DOHH2 (cell line): ENCODE measurements around the gene BRICD5.

ENCODE experiments used
- H3F3A ChIP-seq: fragments of 200-600 bp; sonication (generic), shearing (Covaris generic); 2 replicates; pipeline ENCODE4 v1.6.0; 2016; ENCODE audit warnings: antibody characterized with exemption, mild to moderate bottlenecking; ENCODE audit not compliant: control insufficient read depth, insufficient read depth
- H3K27ac ChIP-seq: fragments of 200-600 bp; sonication (generic); 2 replicates; pipeline ENCODE4 v1.5.1; 2014; ENCODE audit warnings: low read depth, mild to moderate bottlenecking, low read length, moderate library complexity
- H3K27me3 ChIP-seq: fragments of 200-600 bp; sonication (generic); 2 replicates; pipeline ENCODE4 v1.6.1; 2014; ENCODE audit warnings: mild to moderate bottlenecking, low read length, mixed read lengths; ENCODE audit not compliant: control insufficient read depth
- H3K36me3 ChIP-seq: fragments of 200-600 bp; sonication (generic); 2 replicates; pipeline ENCODE4 v1.6.1; 2014; ENCODE audit warnings: mild to moderate bottlenecking, low read length, moderate library complexity, mixed read lengths; ENCODE audit not compliant: control insufficient read depth
- H3K4me1 ChIP-seq: fragments of 200-600 bp; sonication (generic); 2 replicates; pipeline ENCODE4 v1.6.1; 2014; ENCODE audit warnings: mild to moderate bottlenecking, low read length, mixed read lengths; ENCODE audit not compliant: control insufficient read depth
- H3K4me2 ChIP-seq: fragments of 200-600 bp; sonication (generic); 2 replicates; pipeline ENCODE4 v1.6.0; 2014; ENCODE audit warnings: mild to moderate bottlenecking, low read length, moderate library complexity
- H3K4me3 ChIP-seq: fragments of 200-600 bp; sonication (generic); 2 replicates; pipeline ENCODE4 v1.5.1; 2014; ENCODE audit warnings: mild to moderate bottlenecking, low read length, mixed read lengths
- H3K79me2 ChIP-seq: fragments of 200-600 bp; sonication (generic); 2 replicates; pipeline ENCODE4 v1.6.1; 2014; ENCODE audit warnings: mild to moderate bottlenecking, low read length, mixed read lengths; ENCODE audit not compliant: control insufficient read depth
- H3K9me2 ChIP-seq: fragments of 200-600 bp; sonication (generic); replicated peaks from 2 replicates; pipeline ENCODE4 v1.6.1; 2014; ENCODE audit warnings: mild to moderate bottlenecking, low read length, mixed read lengths; ENCODE audit not compliant: control insufficient read depth
- H3K9me3 ChIP-seq: fragments of 200-600 bp; sonication (generic); 2 replicates; pipeline ENCODE4 v1.6.1; 2014; ENCODE audit warnings: antibody characterized with exemption, low read length, mixed read lengths; ENCODE audit not compliant: control insufficient read depth, insufficient read depth
- H4K20me1 ChIP-seq: fragments of 200-600 bp; sonication (generic); 2 replicates; pipeline ENCODE4 v1.6.0; 2014; ENCODE audit warnings: low read depth, mild to moderate bottlenecking, antibody characterized with exemption, low read length, moderate library complexity; ENCODE audit not compliant: control insufficient read depth, insufficient read depth
- CTCF ChIP-seq: fragments of 200-600 bp; sonication (generic); IDR thresholded peaks from one replicate; pipeline ENCODE4 v1.5.1; 2014; ENCODE audit warnings: antibody characterized with exemption, mild to moderate bottlenecking, low read depth, low read length; ENCODE audit not compliant: poor library complexity, severe bottlenecking
- EZH2phosphoT487 ChIP-seq: fragments of 200-600 bp; sonication (generic); IDR thresholded peaks from 2 replicates; pipeline ENCODE4 v1.6.1; 2017; ENCODE audit warnings: borderline replicate concordance, mild to moderate bottlenecking, antibody characterized with exemption, low read length, moderate library complexity, mixed read lengths

BRICD5 gene

GRCh38 chr16:2190002-2190658 is 20.5 kb downstream of the BRICD5 start:
- H3K9me3 ChIP-seq, result no peaks in the 10 kb centered on the region
- no peaks in the 10 kb centered on the region for H3F3A ChIP-seq
- TF ChIP-seq EZH2phosphoT487 (no peak), CTCF (no peak)
- H3K4me1 ChIP-seq, result peaks cover 2% of the 10 kb centered on the region
- no peaks in the 10 kb centered on the region for H3K79me2 ChIP-seq
- no peak overlapping the region for H3K27ac ChIP-seq
- H4K20me1 ChIP-seq, result peaks cover 2% of the 10 kb centered on the region; the same call in 1 of the 2 replicates
- H3K4me2 ChIP-seq, result no peak overlapping the region
- no peak overlapping the region for H3K4me3 ChIP-seq
- H3K27me3 ChIP-seq, result peaks cover 19% of the 10 kb centered on the region
- H3K36me3 ChIP-seq, result no peaks in the 10 kb centered on the region
- no peaks in the 10 kb centered on the region for H3K9me2 ChIP-seq

GRCh38 chr16:2189252-2189893 is 21.3 kb downstream of the BRICD5 start:
- Histone ChIP-seq H4K20me1 (no peaks in the 10 kb centered on the region), H3K9me3 (no peaks in the 10 kb centered on the region), H3F3A (no peaks in the 10 kb centered on the region), H3K79me2 (no peaks in the 10 kb centered on the region), H3K27ac (no peak overlapping the region), H3K4me2 (no peak overlapping the region), H3K9me2 (no peaks in the 10 kb centered on the region), H3K36me3 (no peaks in the 10 kb centered on the region), H3K4me1 (no peaks in the 10 kb centered on the region; the same call in 1 of the 2 replicates), H3K27me3 (peaks cover 12% of the 10 kb centered on the region), H3K4me3 (no peak overlapping the region)
- TF ChIP-seq CTCF (no peak), EZH2phosphoT487 (no peak)

DNA sequence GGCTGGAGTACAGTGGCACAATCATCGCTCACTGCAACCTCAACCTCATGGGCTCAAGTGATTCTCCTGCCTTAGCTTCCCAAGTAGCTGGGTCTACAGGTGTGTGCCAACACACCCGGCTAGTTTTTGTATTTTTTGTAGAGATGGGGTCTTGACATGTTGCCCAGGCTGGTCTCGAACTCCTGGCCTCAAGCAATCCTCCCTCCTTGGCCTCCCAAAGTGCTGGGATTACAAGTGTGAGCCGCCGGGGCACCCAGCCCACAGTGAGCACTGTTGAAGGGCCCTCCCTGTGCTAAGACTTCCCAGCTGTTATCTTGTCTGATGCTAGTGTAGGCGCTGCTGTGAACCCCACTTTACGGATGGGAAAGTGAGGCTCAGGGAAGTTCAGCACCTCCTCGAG is 22.3 kb downstream of the BRICD5 start:
- TF ChIP-seq EZH2phosphoT487 (no peak), CTCF (no peak)
- no peak overlapping the region for H3K4me3 ChIP-seq

More for the DNA sequence above, 22.3 kb downstream of the BRICD5 start:
- peaks cover 2% of the 10 kb centered on the region for H3K27me3 ChIP-seq
- H3K27ac ChIP-seq, result no peak overlapping the region
- H3K79me2 ChIP-seq, result no peaks in the 10 kb centered on the region
- no peaks in the 10 kb centered on the region for H3F3A ChIP-seq
- no peak overlapping the region for H3K4me2 ChIP-seq
- no peaks in the 10 kb centered on the region for H3K9me2 ChIP-seq
- H3K9me3 ChIP-seq, result no peaks in the 10 kb centered on the region
- H3K4me1 ChIP-seq, result peaks cover 2% of the 10 kb centered on the region; the same call in 1 of the 2 replicates
- no peaks in the 10 kb centered on the region for H3K36me3 ChIP-seq
- H4K20me1 ChIP-seq, result no peaks in the 10 kb centered on the region
